BLaER1 treated with 17β-estradiol and CSF1 and Interleukin-3, amounts not matched to agents 10 nM and 100 nM (cell line): ENCODE data around the gene ATP4A.

Source experiments
- H3K27ac ChIP-seq, 11 experiments: shearing (Covaris generic); formaldehyde crosslinking; 2 replicates each; pipeline ENCODE4 v1.8.1; 2022
- H3K27me3 ChIP-seq, 11 experiments: shearing (Covaris generic); formaldehyde crosslinking; 2 replicates each; pipeline ENCODE4 v1.8.1; 2022
- H3K36me3 ChIP-seq, 11 experiments: shearing (Covaris generic); formaldehyde crosslinking; 2 replicates each; pipeline ENCODE4 v1.8.1; 2022
- H3K4me1 ChIP-seq, 10 experiments: shearing (Covaris generic); formaldehyde crosslinking; 2 replicates each; pipeline ENCODE4 v1.8.1; 2022
- H3K4me2 ChIP-seq, 11 experiments: shearing (Covaris generic); formaldehyde crosslinking; 2 replicates each; pipeline ENCODE4 v1.8.1; 2022
- H3K4me3 ChIP-seq, 10 experiments: shearing (Covaris generic); formaldehyde crosslinking; 2 replicates each; pipeline ENCODE4 v1.8.1; 2022
- H3K9ac ChIP-seq, 11 experiments: shearing (Covaris generic); formaldehyde crosslinking; 2 replicates each; pipeline ENCODE4 v1.8.1; 2022
- H3K9me3 ChIP-seq, 11 experiments: shearing (Covaris generic); formaldehyde crosslinking; replicated peaks in 1 of 11; 2 replicates each; pipeline ENCODE4 v1.8.1; 2022
- H4K20me1 ChIP-seq, 11 experiments: shearing (Covaris generic); formaldehyde crosslinking; 2 replicates each; pipeline ENCODE4 v1.8.1; 2022
- Cebpa-rat ChIP-seq, 11 experiments: shearing (Covaris generic); IDR thresholded peaks; 2 replicates each; pipeline ENCODE4 v1.8.1; 2022

Gene ATP4A

DNA sequence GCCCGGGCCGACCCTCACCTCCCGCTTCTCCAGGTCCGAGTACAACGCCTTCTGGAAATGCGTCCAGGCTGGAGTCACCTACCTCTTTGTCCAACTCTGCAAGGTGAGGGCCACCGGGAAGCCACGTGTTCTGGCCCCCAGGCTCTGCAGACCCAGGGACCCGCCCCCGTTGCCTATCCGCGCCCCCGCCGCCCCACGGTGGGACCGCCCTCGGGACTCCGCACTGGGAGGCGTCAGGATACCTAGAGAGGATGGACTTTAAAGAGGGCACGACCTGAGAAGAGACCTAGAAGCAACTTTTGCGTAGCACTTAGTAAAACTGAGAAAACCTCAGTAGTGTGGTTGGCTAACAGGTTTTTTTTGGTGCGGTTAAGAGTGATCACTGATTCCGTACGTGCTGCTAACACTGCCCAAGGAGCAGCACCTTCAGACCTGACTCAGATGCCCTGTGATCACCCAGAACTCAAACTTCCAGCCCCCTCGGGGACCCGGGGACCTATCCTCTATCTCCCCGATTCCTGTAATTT, 17.5 kb downstream of the ATP4A start:
- no peak for TF ChIP-seq Cebpa-rat (IDR thresholded peaks at IDR 0.05)
- Histone ChIP-seq H3K9ac (peak overlapping the region; percentile 84 to 96 (median 93)), H3K27ac (peak overlapping the region; percentile 84 to 94 (median 91)), H3K36me3 (peaks cover 9 to 63% (median 40%) of the 10 kb centered on the region in 11 experiments; a peak in 17 of 22 replicates), H4K20me1 (peaks cover 3 to 49% (median 22%) of the 10 kb centered on the region in 11 experiments; a peak in 14 of 22 replicates), H3K4me1 (peaks cover 19 to 49% (median 27%) of the 10 kb centered on the region in 10 experiments), H3K27me3 (no peaks in the 10 kb centered on the region), H3K4me3 (peak overlapping the region; percentile 80 to 96 (median 86)), H3K4me2 (peak overlapping the region; percentile 92 to 99 (median 97)), H3K9me3 (no peaks in the 10 kb centered on the region)

- H3K4me2 ChIP-seq = peak within 1 kb of the TSS; percentile 92 to 99 (median 97)
- H3K9me3 ChIP-seq = no peaks in the 10 kb centered on the region
- peaks cover 9 to 59% (median 37%) of the 10 kb centered on the region in 11 experiments; a peak in 17 of 22 replicates for H3K36me3 ChIP-seq
- H3K4me1 ChIP-seq = peaks cover 19 to 49% (median 27%) of the 10 kb centered on the region in 10 experiments
- peak within 1 kb of the TSS; percentile 80 to 96 (median 86) for H3K4me3 ChIP-seq
- peak within 1 kb of the TSS; percentile 84 to 96 (median 93) for H3K9ac ChIP-seq
- no peaks in the 10 kb centered on the region for H3K27me3 ChIP-seq
- H3K27ac ChIP-seq = peak within 1 kb of the TSS; percentile 84 to 94 (median 91)
- peaks cover 3 to 43% (median 20%) of the 10 kb centered on the region in 11 experiments; a peak in 14 of 22 replicates for H4K20me1 ChIP-seq
- TF ChIP-seq Cebpa-rat (IDR thresholded peaks at IDR 0.05) = no peak
These were observed 18.2 kb downstream of the ATP4A start, which contains the start of gene TMEM147 for GRCh38 chr19:35545001-35545854. TSS of gene TMEM147 (plus strand) at chr19:35545626. CDS start at chr19:35545740, 114 bp downstream.

DNA sequence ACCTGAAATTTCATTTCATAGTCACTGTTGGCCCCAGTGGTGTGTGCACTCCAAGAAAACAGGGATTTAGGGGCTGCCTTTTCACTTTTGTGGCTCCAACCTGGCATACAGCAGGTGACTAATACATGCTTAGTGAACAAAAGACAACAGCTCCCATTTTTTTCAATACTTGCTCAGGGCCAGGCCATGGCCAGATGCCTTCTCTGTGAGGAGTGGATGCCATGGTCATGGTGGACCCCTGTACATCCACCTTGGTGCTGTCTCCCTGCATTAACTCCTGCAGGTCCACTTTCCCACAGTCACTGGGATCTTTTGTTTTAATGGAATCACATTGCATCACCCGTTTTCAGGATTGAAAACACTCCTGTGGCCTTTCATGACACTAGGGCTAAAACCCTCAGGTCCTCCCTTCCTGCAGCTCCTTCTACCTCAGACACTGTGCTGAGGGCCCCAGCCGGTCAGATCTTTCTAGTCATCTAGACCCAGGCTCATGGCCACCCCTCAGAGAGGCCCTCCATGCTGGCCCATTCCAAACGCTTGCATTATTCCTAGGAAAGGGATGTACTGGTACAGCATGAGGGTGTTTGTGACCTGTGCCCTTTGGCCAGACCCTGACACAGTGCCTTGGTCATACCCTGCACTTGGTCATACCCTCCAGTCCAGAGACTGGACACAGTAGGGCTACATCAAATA, 19.2 kb downstream of the ATP4A start:
- Histone ChIP-seq H3K27me3 (no peaks in the 10 kb centered on the region), H3K9me3 (no peaks in the 10 kb centered on the region), H4K20me1 (peaks cover 0 to 36% (median 11%) of the 10 kb centered on the region in 11 experiments; a peak in 13 of 22 replicates), H3K4me2 (peak overlapping the region; percentile 92 to 99 (median 97)), H3K9ac (peak overlapping the region; percentile 84 to 96 (median 93)), H3K4me3 (peak overlapping the region; percentile 80 to 96 (median 86)), H3K4me1 (peaks cover 19 to 49% (median 27%) of the 10 kb centered on the region in 10 experiments), H3K36me3 (peaks cover 4 to 61% (median 30%) of the 10 kb centered on the region in 11 experiments; a peak in 17 of 22 replicates), H3K27ac (peak overlapping the region in 9 of 11 experiments; percentile 84 to 94 (median 91); a peak in 18 of 22 replicates)
- no peak for TF ChIP-seq Cebpa-rat (IDR thresholded peaks at IDR 0.05)

- H3K9ac ChIP-seq = no peak overlapping the region
- H4K20me1 ChIP-seq = peaks cover 0 to 36% (median 10%) of the 10 kb centered on the region in 11 experiments; a peak in 10 of 22 replicates
- H3K27ac ChIP-seq = no peak overlapping the region
- peaks cover 19 to 41% (median 27%) of the 10 kb centered on the region in 10 experiments for H3K4me1 ChIP-seq
- H3K4me2 ChIP-seq = peak overlapping the region in 10 of 11 experiments; percentile 92 to 99 (median 96); a peak in 15 of 22 replicates
- peak overlapping the region in 1 of 10 experiments; percentile 87; a peak in 1 of 20 replicates for H3K4me3 ChIP-seq
- H3K9me3 ChIP-seq = no peaks in the 10 kb centered on the region
- no peak for TF ChIP-seq Cebpa-rat (IDR thresholded peaks at IDR 0.05)
- H3K27me3 ChIP-seq = no peaks in the 10 kb centered on the region
- H3K36me3 ChIP-seq = peaks cover 4 to 57% (median 29%) of the 10 kb centered on the region in 11 experiments; a peak in 17 of 22 replicates
These were observed 20.0 kb downstream of the ATP4A start for GRCh38 chr19:35543280-35544109.

- TF ChIP-seq Cebpa-rat (IDR thresholded peaks at IDR 0.05) = no peak
- peaks cover 0 to 26% (median 0%) of the 10 kb centered on the region in 11 experiments; a peak in 5 of 22 replicates for H4K20me1 ChIP-seq
- no peak overlapping the region for H3K4me2 ChIP-seq
- peaks cover 19 to 33% (median 22%) of the 10 kb centered on the region in 10 experiments for H3K4me1 ChIP-seq
- H3K27ac ChIP-seq = no peak overlapping the region
- H3K27me3 ChIP-seq = no peaks in the 10 kb centered on the region
- no peak overlapping the region for H3K4me3 ChIP-seq
- H3K9me3 ChIP-seq = no peaks in the 10 kb centered on the region
- no peak overlapping the region for H3K9ac ChIP-seq
- H3K36me3 ChIP-seq = peaks cover 0 to 44% (median 20%) of the 10 kb centered on the region in 11 experiments; a peak in 16 of 22 replicates
These were observed 21.2 kb downstream of the ATP4A start for GRCh38 chr19:35542209-35542608.

GRCh38 chr19:35540356-35540927, 23.0 kb downstream of the ATP4A start:
- no peak for TF ChIP-seq Cebpa-rat (IDR thresholded peaks at IDR 0.05)
- H3K27ac ChIP-seq = no peak overlapping the region
- H3K27me3 ChIP-seq = no peaks in the 10 kb centered on the region
- peaks cover 7 to 23% (median 10%) of the 10 kb centered on the region in 10 experiments; a peak in 19 of 20 replicates for H3K4me1 ChIP-seq
- H3K4me2 ChIP-seq = no peak overlapping the region
- peaks cover 0 to 26% (median 0%) of the 10 kb centered on the region in 11 experiments; a peak in 2 of 22 replicates for H4K20me1 ChIP-seq
- peaks cover 0 to 36% (median 16%) of the 10 kb centered on the region in 11 experiments; a peak in 10 of 22 replicates for H3K36me3 ChIP-seq
- no peak overlapping the region for H3K9ac ChIP-seq
- H3K4me3 ChIP-seq = no peak overlapping the region
- no peaks in the 10 kb centered on the region for H3K9me3 ChIP-seq

DNA sequence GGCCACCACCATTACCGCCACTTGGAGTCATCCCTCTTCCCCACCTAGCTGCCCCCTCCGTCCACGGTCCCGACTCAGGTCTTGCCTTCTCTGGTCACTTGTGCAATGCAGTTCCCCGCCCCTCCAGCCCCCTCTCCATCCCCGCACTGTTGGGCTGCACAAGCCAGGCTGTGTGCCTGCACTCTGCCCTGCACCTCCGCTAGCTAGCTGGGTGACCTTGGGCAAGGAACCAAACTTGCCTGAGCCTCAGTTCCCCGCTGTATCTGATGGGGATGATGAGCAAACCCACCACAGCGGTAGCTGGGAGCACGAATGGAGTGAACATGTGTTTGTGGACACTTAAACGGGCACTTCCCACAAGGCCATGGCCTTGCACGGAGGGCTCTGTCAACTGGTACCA, 23.6 kb downstream of the ATP4A start:
- peaks cover 7 to 22% (median 10%) of the 10 kb centered on the region in 10 experiments; a peak in 19 of 20 replicates for H3K4me1 ChIP-seq
- H3K4me3 ChIP-seq = no peak overlapping the region
- H3K27ac ChIP-seq = no peak overlapping the region
- TF ChIP-seq Cebpa-rat (IDR thresholded peaks at IDR 0.05) = no peak
- H3K9ac ChIP-seq = no peak overlapping the region
- H3K27me3 ChIP-seq = peaks cover 0 to under 1% (median 0%) of the 10 kb centered on the region in 11 experiments; a peak in 4 of 22 replicates
- H3K36me3 ChIP-seq = peaks cover 0 to 36% (median 16%) of the 10 kb centered on the region in 11 experiments; a peak in 10 of 22 replicates
- H3K4me2 ChIP-seq = no peak overlapping the region
- H3K9me3 ChIP-seq = no peaks in the 10 kb centered on the region
- peaks cover 0 to 26% (median 0%) of the 10 kb centered on the region in 11 experiments; a peak in 3 of 22 replicates for H4K20me1 ChIP-seq
